Daoy (cell line): ENCODE data around the gene SLC41A3. TPM values are rescaled to one million over a fixed set of nuclear protein-coding genes. Genes with fewer than 3 reads are reported as not detected.

Source experiments
- DNase-seq: peaks from one replicate; pipeline ENCODE4 v3.0.0-alpha.2; 2015; ENCODE audit warnings: low read depth
- total RNA-seq: library from RNA; depleted of rRNA; stranded (reverse); fragments of >200 nt; shearing (Covaris generic); gene quantifications from 2 replicates; pipeline ENCODE4 v1.2.3, GENCODE V29; 2014; rRNA removed

SLC41A3 gene
- total RNA-seq: 20.7 and 30.6 TPM in 2 replicates

- peak; percentile 90 for DNase-seq
Observed at GRCh38 chr3:126083913-126084767, at the start of gene SLC41A3. SLC41A3 (minus strand) TSS chr3:126084124; CDS start chr3:126068219, 15,905 bp downstream.

GRCh38 chr3:126133606-126134005 lies 49.7 kb upstream of the SLC41A3 start:
- DNase-seq: no peak

GRCh38 chr3:126132751-126133511 lies 49.0 kb upstream of the SLC41A3 start:
- DNase-seq: peak; percentile 26

GRCh38 chr3:126131881-126132750 lies 48.2 kb upstream of the SLC41A3 start:
- no peak for DNase-seq

- DNase-seq: no peak
Observed at GRCh38 chr3:126130981-126131745, 47.2 kb upstream of the SLC41A3 start.

- DNase-seq: no peak
Observed at GRCh38 chr3:126130081-126130855, 46.3 kb upstream of the SLC41A3 start.

- DNase-seq: no peak
Observed at GRCh38 chr3:126129398-126129891, 45.5 kb upstream of the SLC41A3 start.

GRCh38 chr3:126128504-126129397 lies 44.8 kb upstream of the SLC41A3 start:
- no peak for DNase-seq

GRCh38 chr3:126127904-126128303 lies 44.0 kb upstream of the SLC41A3 start:
- DNase-seq: no peak

GRCh38 chr3:126127452-126127851 lies 43.5 kb upstream of the SLC41A3 start:
- no peak for DNase-seq

- no peak for DNase-seq
Observed at GRCh38 chr3:126126811-126127431, 43.0 kb upstream of the SLC41A3 start.

- DNase-seq: no peak
Observed at GRCh38 chr3:126126286-126126685, 42.4 kb upstream of the SLC41A3 start.

- no peak for DNase-seq
Observed at GRCh38 chr3:126125781-126126251, 41.9 kb upstream of the SLC41A3 start.

- DNase-seq: no peak
Observed at GRCh38 chr3:126125341-126125740, 41.4 kb upstream of the SLC41A3 start.

- DNase-seq: no peak
Observed at GRCh38 chr3:126124896-126125295, 41.0 kb upstream of the SLC41A3 start.

- no peak for DNase-seq
Observed at GRCh38 chr3:126124148-126124868, 40.4 kb upstream of the SLC41A3 start.

GRCh38 chr3:126121632-126122031 lies 37.7 kb upstream of the SLC41A3 start:
- DNase-seq: no peak

GRCh38 chr3:126121074-126121473 lies 37.1 kb upstream of the SLC41A3 start:
- DNase-seq: no peak
